Stimulated activated CD4-positive, alpha-beta T cell treated with anti-CD3 and anti-CD28 coated beads, Interleukin-2, amount 100 ng/mL, for 4 hours (primary cell): Measurements from ENCODE around the gene PLS1.

Source experiments
- DNase-seq: peaks from one replicate; pipeline ENCODE4 v3.0.0-alpha.2; 2020; ENCODE audit warnings: low read depth

Gene PLS1

GRCh38 chr3:142644502-142644901 lies 48.3 kb downstream of the PLS1 start:
- DNase-seq = no peak

GRCh38 chr3:142645236-142645793 lies 49.1 kb downstream of the PLS1 start:
- DNase-seq = no peak

GRCh38 chr3:142646020-142646785 lies 50.0 kb downstream of the PLS1 start:
- DNase-seq = no peak

- no peak for DNase-seq
These were observed 51.7 kb downstream of the PLS1 start for GRCh38 chr3:142647856-142648255.

- no peak for DNase-seq
These were observed 52.8 kb downstream of the PLS1 start for GRCh38 chr3:142648950-142649349.

- no peak for DNase-seq
These were observed 54.0 kb downstream of the PLS1 start for GRCh38 chr3:142650001-142650693.

- no peak for DNase-seq
These were observed 55.5 kb downstream of the PLS1 start for GRCh38 chr3:142651711-142652110.

GRCh38 chr3:142652826-142653292 lies 56.7 kb downstream of the PLS1 start:
- DNase-seq = no peak

- no peak for DNase-seq
These were observed 60.4 kb downstream of the PLS1 start for GRCh38 chr3:142656575-142656974.

GRCh38 chr3:142657033-142657432 lies 60.8 kb downstream of the PLS1 start:
- DNase-seq = no peak

- no peak for DNase-seq
These were observed 64.2 kb downstream of the PLS1 start for GRCh38 chr3:142660383-142660782.

- DNase-seq = no peak
These were observed 64.7 kb downstream of the PLS1 start for GRCh38 chr3:142660893-142661292.

GRCh38 chr3:142663865-142664264 lies 67.7 kb downstream of the PLS1 start:
- no peak for DNase-seq

GRCh38 chr3:142664311-142664710 lies 68.1 kb downstream of the PLS1 start:
- no peak for DNase-seq

GRCh38 chr3:142664819-142665218 lies 68.6 kb downstream of the PLS1 start:
- no peak for DNase-seq

GRCh38 chr3:142670120-142670519 lies 73.9 kb downstream of the PLS1 start:
- no peak for DNase-seq

GRCh38 chr3:142676151-142676550 lies 80.0 kb downstream of the PLS1 start:
- no peak for DNase-seq

GRCh38 chr3:142680710-142681109 lies 84.5 kb downstream of the PLS1 start:
- no peak for DNase-seq

GRCh38 chr3:142690613-142691012 lies 94.4 kb downstream of the PLS1 start:
- DNase-seq = no peak

- no peak for DNase-seq
These were observed 95.3 kb downstream of the PLS1 start for GRCh38 chr3:142691527-142691926.

GRCh38 chr3:142693136-142693853 lies 97.1 kb downstream of the PLS1 start:
- DNase-seq = no peak

GRCh38 chr3:142694225-142694624 lies 98.0 kb downstream of the PLS1 start:
- no peak for DNase-seq

GRCh38 chr3:142705198-142705597 lies 109.0 kb downstream of the PLS1 start:
- DNase-seq = no peak
